ENCODE measurements around the gene UBE2M. TPM values are rescaled to one million over a fixed set of nuclear protein-coding genes. Genes with fewer than 3 reads are reported as not detected.

The UBE2M gene
- total RNA-seq, 1 experiment from 2014 or later = 243 TPM

DNA sequence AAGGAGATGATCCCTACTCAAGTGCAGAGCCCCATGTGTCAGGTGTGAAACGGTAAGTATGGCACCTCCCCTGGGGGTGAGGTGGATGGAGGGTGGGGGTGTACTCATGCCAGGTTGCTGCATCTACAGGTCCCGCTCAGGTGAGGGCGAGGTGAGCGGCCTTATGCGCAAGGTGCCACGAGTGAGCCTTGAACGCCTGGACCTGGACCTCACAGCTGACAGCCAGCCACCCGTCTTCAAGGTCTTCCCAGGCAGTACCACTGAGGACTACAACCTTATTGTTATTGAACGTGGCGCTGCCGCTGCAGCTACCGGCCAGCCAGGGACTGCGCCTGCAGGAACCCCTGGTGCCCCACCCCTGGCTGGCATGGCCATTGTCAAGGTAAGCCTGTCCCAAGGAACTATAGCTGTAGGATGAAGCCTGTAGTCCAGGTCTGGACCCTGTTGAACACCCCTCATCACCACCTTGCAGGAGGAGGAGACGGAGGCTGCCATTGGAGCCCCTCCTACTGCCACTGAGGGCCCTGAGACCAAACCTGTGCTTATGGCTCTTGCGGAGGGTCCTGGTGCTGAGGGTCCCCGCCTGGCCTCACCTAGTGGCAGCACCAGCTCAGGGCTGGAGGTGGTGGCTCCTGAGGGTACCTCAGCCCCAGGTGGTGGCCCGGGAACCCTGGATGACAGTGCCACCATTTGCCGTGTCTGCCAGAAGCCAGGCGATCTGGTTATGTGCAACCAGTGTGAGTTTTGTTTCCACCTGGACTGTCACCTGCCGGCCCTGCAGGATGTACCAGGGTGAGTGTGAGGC is 9.3 kb downstream of the UBE2M start:
- no TSS peak for BruUV-seq (replicated peaks)

GRCh38 chr19:58547323-58548312 is 10.8 kb downstream of the UBE2M start:
- Histone ChIP-seq H3F3A (ENCODE audit: low read length, unreplicated experiment) (peaks cover 6% of the 10 kb centered on the region), H3K27ac (ENCODE audit: low read length) (no peak overlapping the region), H3K79me2 (ENCODE audit: low read length) (peaks cover 55% of the 10 kb centered on the region), H3K9ac (ENCODE audit: low read length) (no peak overlapping the region), H3K9me3 (ENCODE audit: low read length) (no peaks in the 10 kb centered on the region), H3K9me2 (replicated peaks; ENCODE audit: low read length) (no peaks in the 10 kb centered on the region), H3K27me3 (ENCODE audit: low read length) (no peaks in the 10 kb centered on the region), H2AFZ (ENCODE audit: low read length) (no peak overlapping the region), H3K36me3 (ENCODE audit: low read depth, low read length) (peaks cover 72% of the 10 kb centered on the region), H3K4me2 (ENCODE audit: low read length) (peak overlapping the region; percentile 95; the same call in 1 of the 2 replicates), H4K20me1 (ENCODE audit: low read length) (peaks cover 63% of the 10 kb centered on the region), H3K4me3 (ENCODE audit: low read length) (peak overlapping the region; percentile 92; the same call in 1 of the 2 replicates), H3K4me1 (ENCODE audit: insufficient read depth, low read length) (peaks cover 13% of the 10 kb centered on the region)
- POLR2A ChIA-PET (ENCODE audit: unreplicated experiment) = no interaction called here
- no peak for ATAC-seq
- TF ChIP-seq EZH2 (IDR thresholded peaks at IDR 0.05; ENCODE audit: low read length, unreplicated experiment) (no peak), EZH2phosphoT487 (IDR thresholded peaks at IDR 0.05; ENCODE audit: borderline replicate concordance, low read length) (no peak)
- TF ChIP-seq, protein P1, sequence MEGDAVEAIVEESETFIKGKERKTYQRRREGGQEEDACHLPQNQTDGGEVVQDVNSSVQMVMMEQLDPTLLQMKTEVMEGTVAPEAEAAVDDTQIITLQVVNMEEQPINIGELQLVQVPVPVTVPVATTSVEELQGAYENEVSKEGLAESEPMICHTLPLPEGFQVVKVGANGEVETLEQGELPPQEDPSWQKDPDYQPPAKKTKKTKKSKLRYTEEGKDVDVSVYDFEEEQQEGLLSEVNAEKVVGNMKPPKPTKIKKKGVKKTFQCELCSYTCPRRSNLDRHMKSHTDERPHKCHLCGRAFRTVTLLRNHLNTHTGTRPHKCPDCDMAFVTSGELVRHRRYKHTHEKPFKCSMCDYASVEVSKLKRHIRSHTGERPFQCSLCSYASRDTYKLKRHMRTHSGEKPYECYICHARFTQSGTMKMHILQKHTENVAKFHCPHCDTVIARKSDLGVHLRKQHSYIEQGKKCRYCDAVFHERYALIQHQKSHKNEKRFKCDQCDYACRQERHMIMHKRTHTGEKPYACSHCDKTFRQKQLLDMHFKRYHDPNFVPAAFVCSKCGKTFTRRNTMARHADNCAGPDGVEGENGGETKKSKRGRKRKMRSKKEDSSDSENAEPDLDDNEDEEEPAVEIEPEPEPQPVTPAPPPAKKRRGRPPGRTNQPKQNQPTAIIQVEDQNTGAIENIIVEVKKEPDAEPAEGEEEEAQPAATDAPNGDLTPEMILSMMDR (conservative IDR thresholded peaks at IDR 0.05; ENCODE audit: low read depth, low read length) = no peak
- no peak for DNase-seq
- CTCF ChIA-PET = no interaction called here
- TSS peak; percentile 3 for BruUV-seq (replicated peaks)
- intact Hi-C loops (cut with micrococcal nuclease) = no loop called here

More for the DNA sequence above, 9.3 kb downstream of the UBE2M start:
- Histone ChIP-seq H3K4me2 (ENCODE audit: low read length) (no peak overlapping the region), H3K36me3 (ENCODE audit: low read depth, low read length) (peaks cover 72% of the 10 kb centered on the region), H3K4me3 (ENCODE audit: low read length) (no peak overlapping the region), H3K9me3 (ENCODE audit: low read length) (no peaks in the 10 kb centered on the region), H3K79me2 (ENCODE audit: low read length) (peaks cover 59% of the 10 kb centered on the region), H3F3A (ENCODE audit: low read length, unreplicated experiment) (peaks cover 4% of the 10 kb centered on the region), H3K27me3 (ENCODE audit: low read length) (no peaks in the 10 kb centered on the region), H3K27ac (ENCODE audit: low read length) (no peak overlapping the region), H2AFZ (ENCODE audit: low read length) (no peak overlapping the region), H3K4me1 (ENCODE audit: insufficient read depth, low read length) (peaks cover 20% of the 10 kb centered on the region), H3K9ac (ENCODE audit: low read length) (no peak overlapping the region), H3K9me2 (replicated peaks; ENCODE audit: low read length) (no peaks in the 10 kb centered on the region), H4K20me1 (ENCODE audit: low read length) (peaks cover 63% of the 10 kb centered on the region)
- no peak for ATAC-seq
- no peak for DNase-seq
- TF ChIP-seq EZH2phosphoT487 (IDR thresholded peaks at IDR 0.05; ENCODE audit: borderline replicate concordance, low read length) = no peak
- TF ChIP-seq, protein P1 (conservative IDR thresholded peaks at IDR 0.05; ENCODE audit: low read depth, low read length) = no peak
- no peak for TF ChIP-seq EZH2 (IDR thresholded peaks at IDR 0.05; ENCODE audit: low read length, unreplicated experiment)
- POLR2A ChIA-PET (ENCODE audit: unreplicated experiment) = no interaction called here
- CTCF ChIA-PET = no interaction called here
- intact Hi-C loops (cut with micrococcal nuclease) = no loop called here
